Measurements from ENCODE around the gene KRT86.

- TF ChIP-seq CTCF (IDR thresholded peaks at IDR 0.05) = no peak
- no peak for TF ChIP-seq CEBPB (IDR thresholded peaks at IDR 0.05)
- TF ChIP-seq POLR2A (IDR thresholded peaks at IDR 0.05; ENCODE audit: low read length) = no peak
- TF ChIP-seq RAD21 (conservative IDR thresholded peaks at IDR 0.05 in 1 of 2, IDR thresholded peaks at IDR 0.05 in 1 of 2) = no peak
- no peak for TF ChIP-seq REST (IDR thresholded peaks at IDR 0.05)
- TF ChIP-seq EP300 (IDR thresholded peaks at IDR 0.05) = no peak
- no peak for TF ChIP-seq KDM5A (IDR thresholded peaks at IDR 0.05)
- TF ChIP-seq SMC3 (IDR thresholded peaks at IDR 0.05) = no peak
- no peak for TF ChIP-seq ELK1 (IDR thresholded peaks at IDR 0.05; ENCODE audit: low read depth, low read length)
- TF ChIP-seq NPAS2 (CRISPR knock-in tag; IDR thresholded peaks at IDR 0.05; ENCODE audit: borderline replicate concordance) = no peak
Observed at GRCh38 chr12:52355176-52355575, 80.7 kb downstream of the KRT86 start.
